Measurements from ENCODE around the gene C1QTNF5.
A peak's percentile ranks its signal among the peaks of the same experiment; 100 is the strongest.
"Not testable (repeated sequence)": the region's sequence is repeated elsewhere in the genome, so short reads cannot be mapped to it uniquely, and the experiment has no call there.

The C1QTNF5 gene

DNA sequence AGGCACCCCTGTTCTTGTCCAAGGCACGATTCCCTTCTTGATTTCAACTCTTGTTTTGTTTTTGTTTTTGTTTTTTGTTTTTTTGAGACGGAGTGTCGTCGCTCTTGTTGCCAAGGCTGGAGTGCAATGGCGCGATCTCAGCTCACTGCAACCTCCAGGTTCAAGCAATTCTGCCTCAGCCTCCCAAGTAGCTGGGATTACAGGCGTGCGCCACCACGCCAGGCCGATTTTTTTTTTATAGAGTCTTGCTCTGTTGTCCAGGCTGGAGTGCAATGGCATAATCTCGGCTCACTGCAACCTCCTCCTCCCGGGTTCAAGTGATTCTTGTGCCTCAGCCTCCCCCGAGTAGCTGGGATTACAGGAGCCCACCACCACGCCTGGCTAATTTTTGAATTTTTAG, 41.8 kb upstream of the C1QTNF5 start:
- not testable (repeated sequence) for H2BK120ac ChIP-seq (ENCODE audit: insufficient read depth, low read length, poor library complexity); H4K91ac ChIP-seq (ENCODE audit: low read depth, low read length); H3K9ac ChIP-seq (ENCODE audit: low read length); DNase-seq; H3K79me2 ChIP-seq (ENCODE audit: control insufficient read depth, insufficient read depth, low read length, poor library complexity); H3K79me1 ChIP-seq (ENCODE audit: low read length); H3K18ac ChIP-seq (ENCODE audit: low read length); H3K9me3 ChIP-seq (ENCODE audit: insufficient read depth, low read depth, low read length); H3K27me3 ChIP-seq (ENCODE audit: insufficient read depth, low read length); H3K4me2 ChIP-seq (ENCODE audit: low read length); H2AK5ac ChIP-seq (ENCODE audit: low read length); H4K12ac ChIP-seq (ENCODE audit: low read depth, low read length); H3K23ac ChIP-seq (ENCODE audit: low read length); H3K4ac ChIP-seq (ENCODE audit: low read depth, low read length); H4K8ac ChIP-seq (ENCODE audit: low read depth, low read length); H2BK12ac ChIP-seq (ENCODE audit: low read length); H3K36me3 ChIP-seq (ENCODE audit: control insufficient read depth in 1 of 2, insufficient read depth in 2 of 2, low read length in 2 of 2); H3K14ac ChIP-seq (ENCODE audit: low read length); H2AFZ ChIP-seq (ENCODE audit: insufficient read depth, low read length, poor library complexity); H2BK5ac ChIP-seq (ENCODE audit: low read depth, low read length, poor library complexity); H3K4me3 ChIP-seq (ENCODE audit: low read depth, low read length); H3K27ac ChIP-seq (ENCODE audit: low read depth, low read length)
- no CpG with 5 or more reads among the region's 14 CpGs for WGBS (ENCODE audit: extremely low coverage, insufficient coverage, insufficient read length)
- peaks cover 13 to 20% of the 10 kb centered on the region in 2 experiments for H3K4me1 ChIP-seq (ENCODE audit: control insufficient read depth in 1 of 2, insufficient read depth in 2 of 2, low read length in 2 of 2)

DNA sequence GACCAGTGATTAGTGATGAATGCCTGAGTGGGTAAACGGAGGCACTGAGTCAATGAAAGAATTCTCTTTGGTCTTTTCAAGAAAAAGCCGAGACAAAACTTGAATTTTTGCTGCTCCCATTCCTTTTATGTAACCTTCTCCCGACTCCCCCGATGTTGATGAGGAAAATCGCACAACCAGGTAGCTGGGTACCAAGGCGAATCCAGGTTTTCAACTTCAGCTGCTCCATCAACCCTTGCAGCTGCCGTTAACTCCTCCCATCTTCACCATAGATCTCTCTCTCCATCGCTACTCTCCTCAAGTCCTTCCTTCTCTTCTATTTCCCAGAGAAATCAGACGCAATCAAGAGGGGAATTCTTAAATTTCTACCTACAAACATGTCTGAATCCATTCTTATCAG, 41.4 kb upstream of the C1QTNF5 start:
- WGBS (ENCODE audit: extremely low coverage, insufficient coverage, insufficient read length) = no CpG with 5 or more reads among the region's 9 CpGs
- no peak overlapping the region for H4K91ac ChIP-seq (ENCODE audit: low read depth, low read length)

GRCh38 chr11:119381181-119381988, 40.7 kb upstream of the C1QTNF5 start, which contains the start of gene USP2:
TSS of gene USP2 (minus strand) at chr11:119381690. CDS start at chr11:119373480, 8,210 bp downstream.
- H3K4me1 ChIP-seq (ENCODE audit: control insufficient read depth in 1 of 2, insufficient read depth in 2 of 2, low read length in 2 of 2) = peaks cover 16 to 21% of the 10 kb centered on the region in 2 experiments
- H3K4ac ChIP-seq (ENCODE audit: low read depth, low read length) = no peak within 1 kb of the TSS
- no peak within 1 kb of the TSS for H3K14ac ChIP-seq (ENCODE audit: low read length)
- no peak within 1 kb of the TSS for H2BK5ac ChIP-seq (ENCODE audit: low read depth, low read length, poor library complexity)
- peak within 1 kb of the TSS; percentile 83 for H3K4me2 ChIP-seq (ENCODE audit: low read length)
- H3K18ac ChIP-seq (ENCODE audit: low read length) = peak within 1 kb of the TSS; percentile 10
- no peaks in the 10 kb centered on the region for H3K79me2 ChIP-seq (ENCODE audit: control insufficient read depth, insufficient read depth, low read length, poor library complexity)
- H3K36me3 ChIP-seq (ENCODE audit: control insufficient read depth in 1 of 2, insufficient read depth in 2 of 2, low read length in 2 of 2) = no peaks in the 10 kb centered on the region
- no peak within 1 kb of the TSS for H4K8ac ChIP-seq (ENCODE audit: low read depth, low read length)
- H3K9me3 ChIP-seq (ENCODE audit: insufficient read depth, low read depth, low read length) = no peaks in the 10 kb centered on the region
- no peak within 1 kb of the TSS for H3K27ac ChIP-seq (ENCODE audit: low read depth, low read length)
- H3K79me1 ChIP-seq (ENCODE audit: low read length) = no peaks in the 10 kb centered on the region
- no peak within 1 kb of the TSS for H4K91ac ChIP-seq (ENCODE audit: low read depth, low read length)
- no peak within 1 kb of the TSS for H2BK120ac ChIP-seq (ENCODE audit: insufficient read depth, low read length, poor library complexity)
- no peak within 1 kb of the TSS for H4K12ac ChIP-seq (ENCODE audit: low read depth, low read length)
- peak within 1 kb of the TSS; percentile 54 for H3K9ac ChIP-seq (ENCODE audit: low read length)
- H2AK5ac ChIP-seq (ENCODE audit: low read length) = no peak within 1 kb of the TSS
- H3K23ac ChIP-seq (ENCODE audit: low read length) = no peak within 1 kb of the TSS
- H3K27me3 ChIP-seq (ENCODE audit: insufficient read depth, low read length) = no peaks in the 10 kb centered on the region
- H3K4me3 ChIP-seq (ENCODE audit: low read depth, low read length) = peak within 1 kb of the TSS; percentile 42
- peak; percentile 100 for DNase-seq
- H2AFZ ChIP-seq (ENCODE audit: insufficient read depth, low read length, poor library complexity) = peak within 1 kb of the TSS; percentile 20
- WGBS (ENCODE audit: extremely low coverage, insufficient coverage, insufficient read length) = no CpG with 5 or more reads among the region's 54 CpGs
- no peak within 1 kb of the TSS for H2BK12ac ChIP-seq (ENCODE audit: low read length)

More for the DNA sequence above, 41.4 kb upstream of the C1QTNF5 start:
- H3K18ac ChIP-seq (ENCODE audit: low read length) = no peak overlapping the region
- no peak overlapping the region for H3K27ac ChIP-seq (ENCODE audit: low read depth, low read length)
- DNase-seq = peak in 1 of 2 donors; percentile 56
- H3K79me1 ChIP-seq (ENCODE audit: low read length) = no peaks in the 10 kb centered on the region
- H3K4me3 ChIP-seq (ENCODE audit: low read depth, low read length) = no peak overlapping the region
- H3K14ac ChIP-seq (ENCODE audit: low read length) = no peak overlapping the region
- H4K12ac ChIP-seq (ENCODE audit: low read depth, low read length) = no peak overlapping the region
- H2BK12ac ChIP-seq (ENCODE audit: low read length) = no peak overlapping the region
- H3K4ac ChIP-seq (ENCODE audit: low read depth, low read length) = no peak overlapping the region
- H3K4me2 ChIP-seq (ENCODE audit: low read length) = peak overlapping the region; percentile 83
- H2AFZ ChIP-seq (ENCODE audit: insufficient read depth, low read length, poor library complexity) = no peak overlapping the region
- H3K79me2 ChIP-seq (ENCODE audit: control insufficient read depth, insufficient read depth, low read length, poor library complexity) = no peaks in the 10 kb centered on the region
- no peak overlapping the region for H2BK120ac ChIP-seq (ENCODE audit: insufficient read depth, low read length, poor library complexity)
- H2BK5ac ChIP-seq (ENCODE audit: low read depth, low read length, poor library complexity) = no peak overlapping the region
- no peak overlapping the region for H4K8ac ChIP-seq (ENCODE audit: low read depth, low read length)
- no peaks in the 10 kb centered on the region for H3K27me3 ChIP-seq (ENCODE audit: insufficient read depth, low read length)
- H3K9ac ChIP-seq (ENCODE audit: low read length) = no peak overlapping the region
- no peak overlapping the region for H2AK5ac ChIP-seq (ENCODE audit: low read length)
- H3K36me3 ChIP-seq (ENCODE audit: control insufficient read depth in 1 of 2, insufficient read depth in 2 of 2, low read length in 2 of 2) = no peaks in the 10 kb centered on the region
- H3K9me3 ChIP-seq (ENCODE audit: insufficient read depth, low read depth, low read length) = no peaks in the 10 kb centered on the region
- H3K23ac ChIP-seq (ENCODE audit: low read length) = no peak overlapping the region
- H3K4me1 ChIP-seq (ENCODE audit: control insufficient read depth in 1 of 2, insufficient read depth in 2 of 2, low read length in 2 of 2) = peaks cover 16 to 21% of the 10 kb centered on the region in 2 experiments

DNA sequence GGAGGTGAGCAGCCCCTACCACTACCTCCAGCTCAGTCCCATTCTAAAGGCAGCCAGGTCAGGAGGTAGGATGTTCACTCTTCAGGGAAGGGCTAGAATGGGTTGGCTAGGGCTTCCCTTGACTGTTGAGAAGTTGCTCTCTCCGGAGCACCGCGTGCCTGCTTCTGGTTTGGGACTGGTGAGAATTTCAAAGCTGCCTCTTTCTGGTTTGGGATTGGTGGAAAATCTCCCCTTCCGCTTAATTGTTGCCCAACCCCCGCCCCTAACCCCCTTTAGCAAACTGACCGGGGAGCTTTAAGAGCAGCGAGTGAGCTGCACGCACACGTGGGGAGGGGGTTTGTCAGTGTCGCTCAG, 40.1 kb upstream of the C1QTNF5 start:
- no peak overlapping the region for H4K12ac ChIP-seq (ENCODE audit: low read depth, low read length)

More for the DNA sequence above, 40.1 kb upstream of the C1QTNF5 start:
- no peak overlapping the region for H2BK12ac ChIP-seq (ENCODE audit: low read length)
- H3K36me3 ChIP-seq (ENCODE audit: control insufficient read depth in 1 of 2, insufficient read depth in 2 of 2, low read length in 2 of 2) = no peaks in the 10 kb centered on the region
- no peaks in the 10 kb centered on the region for H3K79me2 ChIP-seq (ENCODE audit: control insufficient read depth, insufficient read depth, low read length, poor library complexity)
- H3K9ac ChIP-seq (ENCODE audit: low read length) = no peak overlapping the region
- no peak overlapping the region for H3K23ac ChIP-seq (ENCODE audit: low read length)
- DNase-seq = no peak
- H2BK5ac ChIP-seq (ENCODE audit: low read depth, low read length, poor library complexity) = no peak overlapping the region
- no CpG with 5 or more reads among the region's 10 CpGs for WGBS (ENCODE audit: extremely low coverage, insufficient coverage, insufficient read length)
- H2AK5ac ChIP-seq (ENCODE audit: low read length) = no peak overlapping the region
- no peak overlapping the region for H3K27ac ChIP-seq (ENCODE audit: low read depth, low read length)
- no peak overlapping the region for H4K91ac ChIP-seq (ENCODE audit: low read depth, low read length)
- peak overlapping the region; percentile 20 for H2AFZ ChIP-seq (ENCODE audit: insufficient read depth, low read length, poor library complexity)
- H3K79me1 ChIP-seq (ENCODE audit: low read length) = no peaks in the 10 kb centered on the region
- H4K8ac ChIP-seq (ENCODE audit: low read depth, low read length) = no peak overlapping the region
- no peak overlapping the region for H3K18ac ChIP-seq (ENCODE audit: low read length)
- H3K14ac ChIP-seq (ENCODE audit: low read length) = no peak overlapping the region
- no peak overlapping the region for H3K4ac ChIP-seq (ENCODE audit: low read depth, low read length)
- peaks cover 16 to 21% of the 10 kb centered on the region in 2 experiments for H3K4me1 ChIP-seq (ENCODE audit: control insufficient read depth in 1 of 2, insufficient read depth in 2 of 2, low read length in 2 of 2)
- H3K27me3 ChIP-seq (ENCODE audit: insufficient read depth, low read length) = no peaks in the 10 kb centered on the region
- H3K4me3 ChIP-seq (ENCODE audit: low read depth, low read length) = no peak overlapping the region
- H3K4me2 ChIP-seq (ENCODE audit: low read length) = peak overlapping the region; percentile 83
- H2BK120ac ChIP-seq (ENCODE audit: insufficient read depth, low read length, poor library complexity) = no peak overlapping the region
- H3K9me3 ChIP-seq (ENCODE audit: insufficient read depth, low read depth, low read length) = no peaks in the 10 kb centered on the region
